Dendritic cell treated with granulocyte-macrophage colony-stimulating factor and Interleukin-4, amounts not matched to agents 40 ng/mL and 50 ng/mL, for 4 days (primary cell): ENCODE results near the gene C3.

Source experiments
- H3K27ac Mint-ChIP-seq: one replicate; pipeline ENCODE4 v1.8.0; 2022; ENCODE audit warnings: mild to moderate bottlenecking, mixed read lengths
- H3K27me3 Mint-ChIP-seq: one replicate; pipeline ENCODE4 v1.8.0; 2022; ENCODE audit warnings: mild to moderate bottlenecking, mixed read lengths
- H3K36me3 Mint-ChIP-seq: one replicate; pipeline ENCODE4 v1.8.0; 2022; ENCODE audit warnings: low read depth, mixed read lengths
- H3K4me1 Mint-ChIP-seq: one replicate; pipeline ENCODE4 v1.8.0; 2022; ENCODE audit warnings: low read depth, mixed read lengths
- H3K4me3 Mint-ChIP-seq: one replicate; pipeline ENCODE4 v1.8.0; 2022; ENCODE audit warnings: mild to moderate bottlenecking, moderate library complexity, mixed read lengths
- H3K9me3 Mint-ChIP-seq: one replicate; pipeline ENCODE4 v1.8.0; 2022; ENCODE audit warnings: mixed read lengths
- intact Hi-C: fragments of 100-400 bp; cut with micrococcal nuclease; formaldehyde crosslinking; loops from one replicate; pipeline ENCODE4 v1.15.0; 2022

Gene C3

GRCh38 chr19:6738787-6739389 is 18.4 kb upstream of the C3 start:
- peaks cover 52% of the 10 kb centered on the region for H3K36me3 Mint-ChIP-seq
- intact Hi-C loops: loop anchor here (1.0 to 2.0 kb wide), 4 partner anchors 14 to 124 kb away; partner anchors contain the start of gene VAV1
- H3K27ac Mint-ChIP-seq: peak overlapping the region; percentile 91
- H3K27me3 Mint-ChIP-seq: peaks cover 12% of the 10 kb centered on the region
- peaks cover 37% of the 10 kb centered on the region for H3K4me1 Mint-ChIP-seq
- H3K9me3 Mint-ChIP-seq: no peaks in the 10 kb centered on the region
- peak overlapping the region; percentile 94 for H3K4me3 Mint-ChIP-seq

DNA sequence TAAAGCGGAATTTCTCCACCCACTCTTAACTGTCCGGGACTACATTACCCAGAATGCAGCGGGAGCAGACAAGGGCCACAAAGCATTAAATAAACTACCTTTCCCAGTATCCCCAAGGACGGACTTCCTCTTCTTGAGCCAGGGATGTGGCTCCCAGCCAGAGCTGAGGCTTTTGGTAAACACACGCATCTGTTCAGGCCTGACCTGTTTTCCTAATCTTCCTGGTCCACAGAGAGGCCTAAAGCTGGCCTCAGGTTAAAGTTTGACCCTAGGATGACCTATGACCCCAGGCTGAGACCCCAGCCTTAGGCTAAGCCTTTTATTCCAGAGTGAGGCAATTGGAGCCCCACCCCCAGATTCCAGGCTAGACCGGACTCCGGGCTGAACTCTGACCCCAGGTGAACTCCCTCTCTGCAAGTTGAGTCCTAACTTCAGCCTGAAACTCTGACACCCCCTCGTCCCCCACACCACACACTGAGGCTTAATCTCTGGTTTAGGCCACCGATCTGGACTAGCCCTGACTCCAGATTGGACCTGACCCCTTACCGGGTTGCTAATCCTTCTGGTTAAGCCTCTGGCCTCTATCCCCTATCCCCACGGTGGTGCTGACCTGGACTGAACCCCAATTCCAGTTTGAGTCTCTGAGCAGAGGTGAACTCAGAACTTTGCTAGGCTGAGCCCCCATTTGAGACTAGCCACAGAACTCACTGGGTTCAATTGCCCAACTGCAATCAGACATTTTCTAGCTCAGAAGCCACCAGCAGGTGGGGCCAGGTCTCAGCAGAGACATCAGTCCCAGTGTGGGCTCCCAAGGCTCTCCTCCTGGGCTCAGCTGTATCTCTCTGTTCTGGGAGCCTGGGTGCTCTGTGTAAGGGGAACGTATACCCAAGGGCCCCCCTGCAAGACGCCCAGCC is 17.7 kb upstream of the C3 start:
- Mint-ChIP-seq H3K27ac (peak overlapping the region; percentile 91), H3K36me3 (peaks cover 52% of the 10 kb centered on the region), H3K4me1 (peaks cover 37% of the 10 kb centered on the region), H3K9me3 (no peaks in the 10 kb centered on the region), H3K27me3 (peaks cover 9% of the 10 kb centered on the region), H3K4me3 (peak overlapping the region; percentile 94)
- intact Hi-C loops: loop anchor here (1.0 to 2.0 kb wide), 5 partner anchors 15 to 221 kb away; partner anchors contain the start of gene VAV1

DNA sequence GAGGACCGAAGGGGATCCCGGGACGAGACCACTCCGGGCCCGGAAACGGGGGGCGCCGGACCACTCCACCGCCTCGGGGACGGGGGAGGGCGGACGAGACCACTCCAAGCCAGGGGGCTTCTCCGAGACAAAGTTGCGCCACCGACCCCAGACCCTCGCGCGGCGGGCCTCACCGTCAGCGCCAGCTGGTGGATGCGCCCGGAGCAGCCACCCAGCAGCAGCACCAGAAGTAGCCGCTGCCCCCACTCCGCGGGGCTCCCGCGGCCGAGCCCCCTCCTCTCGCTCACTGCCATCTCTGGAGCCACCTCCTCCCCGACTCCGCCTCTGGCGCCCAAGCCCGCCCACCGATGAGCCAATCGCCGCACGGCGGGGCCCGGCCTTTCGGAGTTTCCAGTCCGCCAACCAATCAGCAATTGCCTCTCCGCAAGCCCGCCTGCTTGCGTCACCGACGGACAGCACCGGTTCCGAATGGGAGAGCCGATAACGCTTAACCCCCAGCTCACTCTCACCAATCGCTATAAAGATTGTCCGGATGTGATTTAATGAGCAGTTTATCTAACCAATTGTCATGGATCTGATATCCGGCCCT is 16.9 kb upstream of the C3 start, which contains the start of gene GPR108:
Gene GPR108 (minus strand): TSS at position 297 of the 589 bp plus-strand sequence. CDS start 4 bp downstream, at position 293.
- peak within 1 kb of the TSS; percentile 91 for H3K27ac Mint-ChIP-seq
- H3K27me3 Mint-ChIP-seq: peaks cover 2% of the 10 kb centered on the region
- H3K4me3 Mint-ChIP-seq: peak within 1 kb of the TSS; percentile 94
- no peaks in the 10 kb centered on the region for H3K9me3 Mint-ChIP-seq
- intact Hi-C loops: loop anchor here (2.0 kb wide), 1 partner anchor 221 kb away; no protein-coding TSS in a partner anchor
- peaks cover 52% of the 10 kb centered on the region for H3K36me3 Mint-ChIP-seq
- peaks cover 37% of the 10 kb centered on the region for H3K4me1 Mint-ChIP-seq

DNA sequence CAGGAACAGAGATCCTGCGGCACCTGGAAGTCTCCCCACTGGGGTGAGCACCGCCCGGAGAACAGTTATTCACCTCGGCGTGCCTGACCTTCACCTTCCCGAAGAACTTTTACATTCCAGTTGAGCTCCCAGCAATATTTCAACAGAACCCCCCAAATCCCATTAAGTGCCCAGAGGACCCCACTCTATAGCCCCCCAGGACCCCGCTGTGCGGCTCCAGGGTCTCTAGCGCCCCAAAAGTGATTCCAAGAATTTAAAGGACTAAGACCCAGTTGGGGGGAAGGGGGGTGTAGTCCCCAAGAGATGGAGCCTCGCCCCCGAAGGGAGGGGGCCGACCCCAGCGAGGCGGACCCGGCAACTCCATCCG is 16.4 kb upstream of the C3 start:
- peaks cover 54% of the 10 kb centered on the region for H3K36me3 Mint-ChIP-seq

GRCh38 chr19:6736169-6736916 is 15.9 kb upstream of the C3 start:
- H3K36me3 Mint-ChIP-seq: peaks cover 59% of the 10 kb centered on the region
- intact Hi-C loops: loop anchor here (2.0 kb wide), 1 partner anchor 220 kb away; no protein-coding TSS in a partner anchor
- peak overlapping the region; percentile 91 for H3K27ac Mint-ChIP-seq
- H3K27me3 Mint-ChIP-seq: no peaks in the 10 kb centered on the region
- peak overlapping the region; percentile 94 for H3K4me3 Mint-ChIP-seq
- no peaks in the 10 kb centered on the region for H3K9me3 Mint-ChIP-seq
- peaks cover 37% of the 10 kb centered on the region for H3K4me1 Mint-ChIP-seq

More for the DNA sequence above, 16.4 kb upstream of the C3 start:
- Mint-ChIP-seq H3K4me1 (peaks cover 37% of the 10 kb centered on the region), H3K9me3 (no peaks in the 10 kb centered on the region), H3K27ac (peak overlapping the region; percentile 91), H3K4me3 (peak overlapping the region; percentile 94), H3K27me3 (no peaks in the 10 kb centered on the region)
- intact Hi-C loops: loop anchor here (2.0 kb wide), 1 partner anchor 220 kb away; no protein-coding TSS in a partner anchor

DNA sequence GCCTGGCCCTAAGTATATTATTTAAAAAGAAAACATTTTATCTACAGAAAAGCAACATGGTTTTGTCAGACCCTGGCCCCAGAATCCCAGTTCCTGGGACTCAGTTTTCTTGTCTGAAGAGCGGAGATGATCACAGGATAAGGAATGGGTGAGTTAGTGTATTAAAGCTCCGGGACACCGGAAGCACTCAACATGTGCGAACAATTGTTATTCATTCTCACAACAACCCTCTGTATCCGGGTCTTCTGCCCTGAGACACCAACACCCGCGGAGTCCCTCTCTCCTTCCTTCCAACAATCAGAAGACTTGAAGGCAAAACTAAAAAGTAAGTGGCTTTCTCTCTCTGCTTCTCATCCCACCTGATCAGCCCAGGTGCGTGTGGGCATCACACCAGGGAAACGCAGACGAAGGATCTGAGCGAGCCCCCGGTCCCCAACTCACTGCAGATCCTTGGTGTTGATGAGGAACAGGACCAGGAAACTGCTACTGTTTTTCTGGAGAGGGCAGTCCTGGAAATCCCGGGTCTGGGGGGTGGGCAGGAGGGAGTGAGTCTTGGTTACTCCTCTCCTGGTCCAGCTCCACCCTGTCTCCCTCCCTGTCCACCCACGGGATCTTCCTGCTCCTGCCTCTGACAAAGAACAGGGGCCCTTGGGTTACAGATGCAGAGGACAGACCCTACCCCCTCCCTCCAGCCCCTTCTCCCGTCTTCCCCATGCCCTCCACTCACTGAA is 14.9 kb upstream of the C3 start:
- Mint-ChIP-seq H3K27me3 (no peaks in the 10 kb centered on the region), H3K4me3 (no peak overlapping the region), H3K27ac (peak overlapping the region; percentile 91), H3K9me3 (no peaks in the 10 kb centered on the region), H3K36me3 (peaks cover 69% of the 10 kb centered on the region), H3K4me1 (peaks cover 30% of the 10 kb centered on the region)
- intact Hi-C loops: no loop called here

GRCh38 chr19:6734096-6734696 is 13.7 kb upstream of the C3 start:
- Mint-ChIP-seq H3K27me3 (no peaks in the 10 kb centered on the region), H3K4me3 (no peak overlapping the region), H3K9me3 (no peaks in the 10 kb centered on the region), H3K4me1 (peaks cover 39% of the 10 kb centered on the region), H3K27ac (no peak overlapping the region), H3K36me3 (peaks cover 80% of the 10 kb centered on the region)
- intact Hi-C loops: no loop called here

DNA sequence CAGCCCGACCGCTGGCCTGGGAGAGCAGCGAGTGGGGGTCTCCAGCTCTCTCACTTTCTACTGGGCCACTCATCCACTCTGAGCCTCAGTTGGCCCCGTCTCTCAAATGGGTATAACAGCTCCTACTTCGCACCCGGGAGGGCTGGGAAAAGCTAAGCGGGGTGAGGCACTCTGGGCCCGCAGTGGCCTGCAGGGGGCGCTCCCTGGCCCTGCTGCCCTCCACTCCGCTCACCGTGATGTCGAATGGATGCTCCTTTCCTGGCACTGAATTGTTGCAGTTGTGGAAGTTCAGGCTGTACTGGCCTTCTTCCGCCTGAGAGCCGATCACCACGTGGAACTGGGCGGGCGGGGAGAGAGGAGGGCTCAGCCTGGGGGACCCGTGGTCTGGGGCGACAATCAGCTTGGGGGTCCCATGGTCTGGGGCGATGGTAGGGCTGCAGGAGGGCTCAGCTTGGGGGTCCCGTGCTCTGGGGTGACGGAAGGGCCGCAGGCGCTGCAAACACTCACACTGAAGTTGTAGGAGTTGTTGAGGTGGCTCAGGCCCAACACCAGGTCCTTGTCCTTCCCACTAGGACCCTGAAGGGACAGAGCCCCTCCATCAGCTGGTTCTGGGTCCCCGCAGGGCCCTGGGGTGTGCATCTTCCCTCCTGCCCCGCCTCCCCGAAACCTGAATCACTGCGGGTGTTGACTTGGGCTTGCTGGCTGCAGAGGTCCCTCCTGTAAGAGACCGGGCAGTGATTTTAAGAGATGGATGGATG is 13.1 kb upstream of the C3 start:
- H3K4me1 Mint-ChIP-seq: peaks cover 39% of the 10 kb centered on the region
- no peaks in the 10 kb centered on the region for H3K9me3 Mint-ChIP-seq
- intact Hi-C loops: no loop called here
- H3K4me3 Mint-ChIP-seq: no peak overlapping the region
- H3K36me3 Mint-ChIP-seq: peaks cover 80% of the 10 kb centered on the region
- no peak overlapping the region for H3K27ac Mint-ChIP-seq
- no peaks in the 10 kb centered on the region for H3K27me3 Mint-ChIP-seq

GRCh38 chr19:6732803-6733337 is 12.4 kb upstream of the C3 start:
- Mint-ChIP-seq H3K36me3 (peaks cover 80% of the 10 kb centered on the region), H3K9me3 (no peaks in the 10 kb centered on the region), H3K4me3 (no peak overlapping the region), H3K27me3 (no peaks in the 10 kb centered on the region), H3K27ac (no peak overlapping the region), H3K4me1 (peaks cover 39% of the 10 kb centered on the region)
- intact Hi-C loops: no loop called here

DNA sequence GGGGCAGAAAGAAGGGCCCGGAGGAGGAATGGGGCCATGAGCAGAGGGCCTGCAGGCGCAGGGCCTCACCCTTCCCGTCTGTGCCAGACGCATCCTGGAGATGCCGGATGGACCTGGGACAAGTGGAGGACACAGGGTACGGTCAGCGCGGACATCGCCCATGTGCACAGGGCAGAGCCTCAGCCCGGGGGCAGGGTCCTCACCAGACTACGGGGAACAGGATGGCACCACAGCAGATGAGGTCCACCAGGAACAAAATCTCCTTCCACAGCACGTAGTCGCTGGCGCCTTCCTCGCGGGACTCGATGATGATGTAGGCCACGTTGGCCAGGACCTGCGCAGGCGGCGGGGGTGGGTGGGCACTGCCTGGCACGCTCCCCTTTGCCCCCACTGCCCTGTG is 11.4 kb upstream of the C3 start:
- peaks cover 45% of the 10 kb centered on the region for H3K4me1 Mint-ChIP-seq

GRCh38 chr19:6730941-6731670 is 10.7 kb upstream of the C3 start:
- Mint-ChIP-seq H3K27ac (no peak overlapping the region), H3K4me1 (peaks cover 38% of the 10 kb centered on the region), H3K4me3 (no peak overlapping the region), H3K9me3 (no peaks in the 10 kb centered on the region), H3K27me3 (no peaks in the 10 kb centered on the region), H3K36me3 (peaks cover 69% of the 10 kb centered on the region)
- intact Hi-C loops: no loop called here

More for the DNA sequence above, 11.4 kb upstream of the C3 start:
- no peaks in the 10 kb centered on the region for H3K27me3 Mint-ChIP-seq
- no peaks in the 10 kb centered on the region for H3K9me3 Mint-ChIP-seq
- no peak overlapping the region for H3K4me3 Mint-ChIP-seq
- H3K36me3 Mint-ChIP-seq: peaks cover 74% of the 10 kb centered on the region
- no peak overlapping the region for H3K27ac Mint-ChIP-seq
- intact Hi-C loops: no loop called here
